ENCODE results near the gene CERS6.

CERS6 gene

DNA sequence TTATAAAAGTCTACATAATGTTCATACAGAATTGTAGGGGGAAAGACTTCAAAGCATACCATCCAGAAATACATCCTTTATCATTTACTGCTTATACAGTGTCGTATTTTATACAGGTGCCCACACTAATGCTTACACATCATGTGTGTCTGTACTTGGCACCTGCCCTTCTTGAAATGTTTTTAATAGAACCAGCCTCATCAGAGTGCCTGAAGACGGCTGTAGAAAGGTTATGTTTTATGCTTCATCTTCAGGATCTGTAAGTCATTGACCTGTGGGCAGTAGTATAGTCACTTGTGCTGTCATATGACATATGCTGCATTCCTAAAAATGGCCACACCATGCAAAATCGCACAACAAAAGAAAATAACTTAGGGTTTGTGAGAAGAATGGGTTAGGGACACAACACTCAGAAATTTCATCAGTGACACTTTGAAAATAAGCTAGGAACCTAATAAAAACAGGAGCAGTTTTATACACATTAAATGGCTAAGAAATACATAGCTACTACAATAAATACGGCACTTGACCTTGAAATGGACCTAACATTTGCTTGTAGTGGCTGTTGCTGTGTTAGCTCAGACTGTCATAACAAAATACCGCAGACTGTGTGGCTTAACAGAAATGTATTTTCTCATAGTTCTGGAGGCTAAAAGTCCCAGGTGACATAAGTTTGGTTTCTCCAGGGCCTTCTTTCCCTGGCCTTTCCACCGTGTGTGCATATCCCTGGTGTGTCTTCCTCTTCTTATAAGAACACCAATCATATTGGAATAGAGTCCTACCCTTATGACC lies 112.6 kb downstream of the CERS6 start:
- no peak for DNase-seq (ENCODE audit: low read depth)

DNA sequence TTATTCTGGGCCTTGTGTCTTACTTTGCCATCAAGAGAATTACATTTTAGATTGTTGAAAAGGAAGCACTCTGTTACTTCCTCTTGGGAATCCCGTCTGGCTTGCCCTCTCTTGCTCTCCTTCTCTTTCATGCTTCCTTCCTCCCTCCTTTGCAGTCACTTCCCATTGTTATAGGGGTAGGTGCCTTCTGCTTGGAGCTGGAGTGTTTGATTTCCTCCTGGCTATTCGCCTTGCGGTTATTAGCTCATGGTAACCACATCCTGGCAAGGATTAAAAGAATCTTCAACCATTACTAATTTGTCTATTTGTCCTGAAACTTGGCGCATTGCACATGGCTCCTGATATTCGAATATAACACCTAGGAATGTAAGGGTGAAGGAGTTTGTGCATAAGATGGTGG lies 115.0 kb downstream of the CERS6 start:
- no peak for DNase-seq (ENCODE audit: low read depth)

DNA sequence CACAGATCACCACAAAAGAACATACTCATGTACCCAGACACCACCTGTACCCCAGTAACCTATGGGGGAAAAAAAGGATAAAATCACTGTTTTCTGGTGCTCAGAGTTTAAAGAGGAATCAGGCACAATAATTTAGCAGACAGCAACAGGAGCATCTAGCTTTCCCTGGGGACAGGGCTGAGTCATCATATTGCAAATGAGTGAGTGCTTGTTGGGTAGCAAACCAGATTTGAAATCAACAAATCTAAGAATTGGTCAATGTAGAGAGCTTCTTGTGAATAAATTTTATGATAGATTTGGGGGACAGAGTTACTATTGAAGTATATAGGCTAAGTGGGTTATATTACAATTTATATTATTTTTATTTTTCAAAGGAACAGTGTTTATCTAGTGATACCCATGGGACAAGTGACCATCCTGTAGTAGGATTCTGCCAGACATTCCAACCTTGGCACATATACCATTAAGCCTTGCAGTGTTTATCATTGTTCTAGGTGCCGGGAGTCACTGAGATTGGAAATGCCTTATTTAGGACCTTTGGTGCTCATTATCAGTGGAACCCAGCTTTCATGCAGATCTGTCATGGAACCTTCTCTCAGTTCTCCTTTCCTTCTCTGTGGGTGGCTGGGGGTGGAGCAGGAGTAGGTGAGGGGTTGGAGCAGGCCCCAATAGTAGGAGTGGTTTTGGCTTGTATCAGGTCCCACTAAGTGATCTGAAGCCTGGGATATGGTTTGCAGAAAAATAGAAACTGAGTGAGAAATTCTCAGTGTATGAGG lies 117.2 kb downstream of the CERS6 start:
- no peak for DNase-seq (ENCODE audit: low read depth)

DNA sequence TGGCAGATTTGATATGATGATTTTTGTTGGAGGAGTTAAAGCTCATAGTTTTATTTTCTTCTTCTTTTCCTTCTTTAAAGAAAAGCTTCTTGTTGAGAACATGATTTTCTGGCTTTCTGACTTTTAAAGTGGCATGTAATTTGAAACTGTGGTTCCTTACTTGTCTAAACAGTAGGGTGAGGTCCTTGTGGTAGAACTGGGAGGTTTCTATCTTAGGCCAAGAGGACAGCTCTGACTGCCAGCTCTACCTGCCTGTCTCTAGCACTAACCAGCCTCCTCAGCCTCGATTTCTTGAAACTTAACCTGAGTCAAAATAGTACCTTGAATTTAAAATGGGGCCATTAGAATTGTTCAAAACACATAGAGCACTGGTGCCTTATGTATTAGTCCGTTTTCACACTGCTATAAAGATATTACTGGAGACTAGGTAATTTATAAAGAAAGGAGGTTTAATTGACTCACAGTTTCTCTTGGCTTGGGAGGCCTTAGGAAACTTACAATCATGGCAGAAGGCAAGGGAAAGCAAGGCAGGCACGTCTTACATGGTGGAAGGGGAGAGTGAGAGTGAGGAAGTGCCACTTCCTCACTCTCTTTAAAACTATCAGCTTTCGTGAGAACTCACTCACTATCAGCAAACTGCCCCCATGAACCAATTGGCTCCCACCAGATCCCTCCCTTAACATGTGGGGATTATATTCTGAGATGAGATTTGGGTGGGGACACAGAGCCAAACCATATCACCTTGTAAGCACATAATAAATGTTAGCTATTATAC lies 119.0 kb downstream of the CERS6 start:
- DNase-seq (ENCODE audit: low read depth) = no peak

DNA sequence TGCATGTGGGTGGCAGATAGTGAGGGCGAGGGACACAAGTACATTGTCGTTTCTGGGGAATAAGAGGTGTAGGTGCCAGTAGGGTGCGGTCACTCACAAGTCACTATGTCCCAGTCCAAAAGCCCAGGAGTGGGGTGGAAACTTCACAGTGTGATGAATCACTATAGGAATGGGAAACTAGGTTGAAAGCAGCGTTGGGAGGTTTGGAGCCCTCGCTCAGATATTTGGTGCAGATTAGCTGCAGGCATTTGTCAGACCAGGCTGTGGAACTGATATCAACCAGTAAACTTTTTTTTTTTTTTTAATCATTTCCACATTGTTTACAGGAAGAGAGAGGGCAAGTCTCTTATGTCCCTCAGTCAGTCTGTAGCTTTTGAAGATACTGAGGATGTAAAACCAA lies 121.8 kb downstream of the CERS6 start:
- DNase-seq (ENCODE audit: low read depth) = no peak

DNA sequence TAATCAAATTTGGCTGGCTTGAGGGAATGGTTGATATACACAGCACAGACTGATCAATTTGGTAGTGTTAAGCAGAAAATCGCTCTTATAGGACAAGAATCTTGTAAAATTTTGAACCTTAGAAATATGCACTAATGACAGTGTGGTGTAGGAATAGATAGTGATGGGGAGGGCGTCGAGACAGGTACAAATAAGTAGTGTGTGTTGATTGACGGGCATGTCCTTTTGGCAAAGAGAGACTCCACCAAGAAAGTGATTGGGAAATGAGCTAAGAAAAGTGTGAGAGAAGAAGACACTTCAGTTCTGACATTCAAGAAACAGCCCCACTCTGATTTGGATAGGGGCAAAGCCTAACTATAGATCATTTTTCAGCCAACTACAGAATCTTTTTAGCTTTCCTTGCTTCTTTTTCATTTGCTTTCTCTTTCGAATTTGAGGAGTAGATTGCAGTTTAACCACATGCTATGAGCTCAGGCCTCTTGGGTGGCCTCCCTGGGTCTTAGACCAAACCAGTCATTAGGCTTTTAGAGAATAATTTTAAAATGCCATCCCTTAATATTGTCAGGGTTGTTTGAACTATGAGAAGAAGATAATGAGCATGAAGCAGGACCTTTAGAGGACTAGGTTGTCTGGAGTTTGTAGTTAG lies 127.1 kb downstream of the CERS6 start:
- DNase-seq (ENCODE audit: low read depth) = no peak

DNA sequence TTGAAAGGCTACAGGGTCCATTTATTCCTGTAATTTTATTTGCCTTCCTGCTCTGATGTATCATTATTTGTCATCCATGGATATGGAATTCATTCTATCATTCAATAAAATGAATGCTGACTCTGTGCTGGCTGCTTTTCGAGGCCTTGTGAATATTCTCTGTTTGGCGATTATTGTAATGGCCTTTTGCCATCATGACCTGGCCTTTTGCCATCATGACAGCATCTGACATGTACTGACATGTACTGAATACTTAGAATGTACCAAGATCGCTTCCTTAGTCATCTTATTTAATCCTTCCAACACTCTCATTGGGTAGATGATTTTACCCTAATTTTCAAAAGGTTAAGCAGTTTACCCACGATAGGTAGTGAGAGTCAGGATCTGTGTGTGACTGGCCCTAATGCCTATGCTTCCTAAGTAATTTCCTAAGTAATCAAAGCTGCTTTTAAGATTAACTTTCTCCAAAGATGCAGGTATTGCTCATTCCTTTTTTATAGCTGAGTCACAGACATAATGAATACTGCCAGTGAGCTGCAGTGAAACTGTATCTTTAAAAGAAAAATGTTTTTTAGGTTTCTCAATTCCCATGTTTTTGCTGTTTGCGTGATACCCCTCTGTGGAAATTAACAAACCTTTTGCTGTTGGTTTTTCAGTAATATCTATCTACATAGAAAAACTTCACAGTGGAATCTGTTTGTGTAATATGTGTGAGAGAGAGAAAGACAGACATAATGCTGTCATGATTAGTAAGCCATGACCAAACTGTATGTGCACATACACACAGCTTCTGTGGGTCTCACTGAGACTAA lies 127.8 kb downstream of the CERS6 start:
- no peak for DNase-seq (ENCODE audit: low read depth)

DNA sequence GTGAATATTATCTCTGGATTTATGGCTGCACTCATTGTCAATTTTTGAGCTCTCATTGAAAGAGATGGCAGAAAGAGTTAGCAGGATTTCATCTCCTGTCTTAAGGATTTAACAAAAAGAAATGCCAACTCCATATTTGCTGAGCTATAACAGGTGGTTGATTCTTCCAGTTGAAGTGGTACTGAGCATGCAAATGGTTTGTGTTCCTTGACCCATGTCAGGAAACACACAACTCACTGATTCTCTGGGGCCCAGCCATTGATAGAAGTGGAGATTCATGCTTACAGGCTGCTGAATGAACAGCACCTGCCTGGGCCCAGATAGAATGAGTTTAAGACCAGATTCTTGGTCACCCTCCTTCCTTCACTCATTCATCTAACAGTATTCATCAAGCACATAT lies 128.8 kb downstream of the CERS6 start:
- no peak for DNase-seq (ENCODE audit: low read depth)

DNA sequence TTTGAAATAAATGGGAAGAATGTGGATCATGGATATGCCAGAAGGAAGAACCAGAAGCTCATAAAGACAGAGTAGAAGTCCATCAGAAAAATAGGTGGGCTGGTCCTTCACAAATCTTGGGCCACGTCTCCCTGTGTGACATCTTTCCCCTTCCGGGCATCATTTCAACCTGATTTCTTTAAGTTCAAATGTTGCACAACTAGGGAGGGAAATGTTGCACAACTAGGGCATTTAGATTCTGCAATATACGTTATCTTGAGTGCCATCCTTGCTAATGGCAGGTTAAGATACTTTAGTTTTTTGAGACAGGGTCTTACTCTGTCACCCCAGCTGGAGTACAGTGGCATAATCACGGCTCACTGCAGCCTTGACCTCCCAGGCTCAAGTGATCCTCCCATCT lies 129.6 kb downstream of the CERS6 start:
- DNase-seq (ENCODE audit: low read depth) = no peak

DNA sequence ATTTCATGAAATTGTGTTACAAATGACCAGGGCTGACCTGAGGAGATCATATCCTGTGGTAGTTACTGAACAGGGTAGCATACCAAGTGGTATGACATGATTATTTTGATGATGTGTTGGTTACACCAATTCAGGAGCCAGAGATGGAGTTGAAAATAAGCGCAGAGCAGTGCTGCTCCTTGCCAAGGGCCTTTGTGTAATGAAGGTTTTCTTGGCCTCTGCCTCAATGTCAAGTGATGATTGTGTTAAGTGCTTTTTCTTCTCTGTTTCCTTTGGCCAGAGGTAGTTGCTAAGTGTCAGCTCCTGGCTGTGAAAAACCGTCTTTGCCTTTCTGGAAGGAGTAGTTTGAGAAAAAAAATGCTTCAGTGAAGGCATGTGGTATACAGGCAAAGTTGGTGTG lies 131.2 kb downstream of the CERS6 start:
- DNase-seq (ENCODE audit: low read depth) = no peak

DNA sequence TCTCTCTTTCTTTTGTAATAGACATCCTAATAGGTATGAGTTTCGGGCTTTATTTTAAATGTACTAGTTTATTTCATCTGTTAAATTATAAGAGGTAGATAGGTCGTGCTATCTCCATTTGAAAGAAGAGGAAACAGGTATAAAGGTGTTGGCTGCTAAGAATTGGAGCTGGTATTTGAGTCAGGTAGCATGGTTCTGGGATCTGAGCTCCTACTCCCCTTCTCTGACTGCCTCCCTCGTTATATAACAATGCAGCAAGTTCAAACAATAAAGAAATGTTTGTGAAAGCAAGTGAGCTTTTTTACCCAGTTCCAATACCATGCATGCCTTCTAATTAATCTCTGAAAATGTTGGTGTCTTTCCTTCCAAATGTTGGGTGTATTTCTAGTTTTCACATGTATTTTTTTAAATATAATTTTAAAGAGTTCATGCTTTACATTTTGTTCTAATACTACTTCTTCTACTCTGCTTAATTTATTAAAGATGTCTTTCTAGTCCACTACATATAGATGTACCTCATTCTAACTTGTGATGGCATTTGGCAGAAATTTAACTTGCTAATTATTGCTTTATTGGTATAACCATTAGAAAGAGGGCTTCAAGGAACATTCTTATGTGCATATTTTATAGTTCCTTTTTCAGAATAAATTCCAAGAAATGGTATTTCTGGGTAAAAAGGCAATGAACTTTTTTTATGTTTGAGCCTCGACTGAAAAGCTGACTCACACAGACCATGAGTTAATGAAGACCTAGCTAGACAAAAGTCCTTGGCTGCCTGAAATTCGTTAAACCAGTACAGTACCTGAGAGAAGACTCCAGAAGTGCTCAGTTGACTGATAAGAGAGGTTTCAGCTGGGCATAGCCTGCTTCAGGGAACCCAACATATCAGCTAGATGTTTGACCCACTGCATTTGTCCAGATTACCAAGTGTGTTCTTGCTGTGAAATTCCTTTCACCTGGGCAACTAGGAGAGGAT lies 133.5 kb downstream of the CERS6 start:
- no peak for DNase-seq (ENCODE audit: low read depth)

DNA sequence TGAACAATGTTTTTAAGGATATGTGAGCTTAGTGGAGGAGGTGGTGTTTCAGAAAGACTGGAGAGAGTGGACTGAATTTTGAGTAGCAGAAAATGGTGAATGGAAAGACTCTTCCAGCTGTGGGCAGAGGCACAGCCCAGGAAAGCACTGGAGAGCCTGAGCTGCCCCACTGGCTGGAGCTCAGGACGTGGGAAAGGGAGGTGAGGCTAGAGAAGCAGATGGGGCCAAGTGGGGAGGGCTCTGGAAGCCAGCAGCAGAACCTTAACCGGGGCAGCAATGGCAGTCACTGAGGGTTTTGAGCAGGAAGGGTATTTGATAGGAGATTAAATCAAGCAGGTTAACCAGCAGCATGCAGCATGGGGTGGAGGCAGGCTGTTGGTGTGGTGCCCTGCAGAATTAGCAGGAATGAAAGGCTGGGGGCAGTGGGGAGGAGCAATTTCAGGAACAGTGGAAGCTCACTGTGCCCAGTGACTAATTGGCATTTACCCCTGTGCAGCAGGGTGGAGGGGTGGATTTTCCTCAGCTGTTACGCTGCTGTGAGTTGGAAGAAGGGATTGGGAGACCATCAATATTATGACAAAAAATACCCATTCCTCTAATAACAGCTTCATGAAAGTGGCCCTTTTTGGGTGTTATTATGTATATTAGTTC lies 136.2 kb downstream of the CERS6 start:
- DNase-seq (ENCODE audit: low read depth) = no peak

DNA sequence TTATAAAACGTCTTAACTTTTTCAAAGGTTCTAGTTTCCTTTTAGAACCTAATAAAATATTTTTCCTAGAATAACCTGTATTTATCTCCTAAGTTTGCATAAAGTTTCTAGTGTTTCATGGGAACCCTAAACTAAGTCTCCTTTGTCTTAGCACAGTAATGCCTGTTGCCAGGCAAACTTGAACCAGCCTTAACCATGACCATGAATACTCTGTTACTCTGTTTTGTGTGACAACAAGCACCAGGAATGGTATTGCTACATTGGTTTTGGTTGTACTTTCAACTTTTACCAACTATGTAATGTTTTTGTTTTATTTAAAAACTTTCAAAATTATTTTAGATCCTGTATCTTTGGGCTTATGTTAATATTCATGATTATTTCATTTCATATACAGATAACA lies 137.6 kb downstream of the CERS6 start:
- no peak for DNase-seq (ENCODE audit: low read depth)

DNA sequence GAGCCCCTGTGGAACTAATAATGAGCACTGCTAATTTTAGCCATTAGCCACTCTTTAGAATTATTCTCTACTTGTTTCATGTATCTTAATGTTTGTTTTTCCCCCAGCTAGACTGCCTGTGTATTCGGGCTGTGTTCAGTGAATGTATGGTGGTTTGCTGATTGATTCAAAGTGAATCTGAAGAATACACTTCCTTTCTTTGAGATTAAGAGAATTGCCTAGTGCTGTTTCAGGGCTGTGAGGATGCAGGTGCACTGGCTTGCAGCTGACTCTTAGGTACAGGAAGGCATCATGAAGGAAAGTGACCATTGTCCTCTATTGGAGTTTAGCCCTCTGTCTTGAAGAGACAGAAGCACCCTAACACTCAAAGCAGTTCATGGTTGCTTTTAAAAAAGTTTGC lies 138.7 kb downstream of the CERS6 start:
- no peak for DNase-seq (ENCODE audit: low read depth)

DNA sequence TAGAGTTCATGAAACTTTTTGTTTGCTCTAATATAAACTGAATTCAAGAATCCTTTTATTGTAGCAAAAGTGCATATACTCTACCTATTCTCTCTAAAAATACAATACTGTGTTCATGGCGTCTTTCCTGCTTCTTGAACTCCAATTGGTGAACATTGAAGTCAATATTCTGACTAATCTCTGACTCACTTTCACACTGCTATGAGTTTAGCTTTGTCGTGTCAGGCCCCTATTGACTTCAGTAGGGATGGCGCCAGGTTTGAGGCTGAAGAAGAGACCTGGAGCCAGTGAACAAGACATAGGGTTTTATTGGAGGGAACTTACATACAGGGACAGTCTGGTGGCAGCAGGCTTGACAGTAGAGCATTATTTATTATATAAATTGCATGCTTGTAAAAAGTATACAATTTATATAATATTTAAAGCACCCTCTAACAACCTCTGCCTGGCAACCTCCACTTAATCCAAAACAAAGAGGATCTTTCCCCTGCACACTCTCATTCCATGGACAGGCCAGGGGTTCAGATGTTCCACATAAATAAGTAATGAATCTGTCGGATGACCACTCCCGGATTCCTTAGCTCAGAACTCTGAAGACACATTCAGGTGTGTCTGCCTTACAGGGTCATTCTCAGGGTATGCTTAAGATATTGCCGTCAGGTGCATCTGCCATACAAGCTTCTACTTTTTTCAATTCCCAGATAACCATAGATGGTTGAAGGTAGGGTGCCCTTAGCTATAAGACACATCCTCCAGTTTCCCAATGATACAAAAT lies 141.0 kb downstream of the CERS6 start:
- DNase-seq (ENCODE audit: low read depth) = no peak

DNA sequence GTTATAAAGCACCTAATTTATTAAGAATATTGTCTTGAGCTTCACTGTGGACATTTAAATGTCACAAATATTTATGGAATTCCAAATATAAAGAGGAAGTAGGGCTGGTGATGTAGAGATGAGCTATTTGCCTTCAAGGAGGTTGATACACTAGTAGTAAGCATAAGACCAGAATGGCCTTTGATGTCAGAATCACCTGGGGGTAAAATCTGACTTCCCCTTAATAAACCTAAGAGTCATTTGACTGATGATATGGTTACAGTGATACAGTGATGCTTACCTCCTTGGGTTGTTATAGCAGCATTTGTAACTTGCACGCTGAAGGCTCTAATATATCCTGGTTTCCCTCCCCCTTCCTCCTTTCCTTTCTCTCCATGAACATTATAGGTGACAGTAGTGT lies 143.7 kb downstream of the CERS6 start:
- no peak for DNase-seq (ENCODE audit: low read depth)

DNA sequence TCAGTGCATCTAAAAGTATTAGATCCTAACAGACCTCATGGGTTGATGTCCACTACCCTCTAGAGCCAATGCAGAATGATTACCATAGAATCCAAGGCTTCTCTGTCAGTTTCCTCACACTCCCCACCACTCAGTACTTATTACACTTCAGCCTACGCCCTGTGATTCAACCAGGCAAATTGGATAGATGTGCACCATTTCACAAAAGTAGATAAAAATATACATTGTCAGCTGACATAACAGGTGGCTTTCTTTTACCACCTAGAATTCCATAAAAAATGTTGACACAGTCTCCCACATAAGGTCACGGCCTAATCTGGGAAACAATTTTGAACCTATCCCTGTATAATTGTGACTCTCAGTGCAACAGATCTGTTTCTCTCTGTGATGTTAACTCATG lies 144.9 kb downstream of the CERS6 start:
- DNase-seq (ENCODE audit: low read depth) = no peak

DNA sequence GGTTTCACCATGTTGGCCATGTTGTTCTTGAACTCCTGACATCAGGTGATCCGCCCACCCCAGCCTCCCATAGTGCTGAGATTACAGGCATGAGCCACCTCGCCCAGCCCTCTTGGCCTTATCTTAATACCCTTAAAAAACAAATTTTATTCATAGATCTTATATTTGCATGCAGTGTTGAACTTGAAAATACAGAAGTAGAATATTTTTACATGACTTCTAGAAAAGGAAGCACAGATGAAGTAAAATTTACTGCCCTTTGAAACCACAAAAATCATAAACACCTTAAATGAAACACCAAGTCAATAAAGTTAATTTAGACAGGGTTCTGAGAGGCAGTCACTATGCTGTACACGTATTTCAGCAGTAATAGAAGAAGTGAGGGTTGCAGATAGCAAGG lies 145.7 kb downstream of the CERS6 start:
- DNase-seq (ENCODE audit: low read depth) = no peak

DNA sequence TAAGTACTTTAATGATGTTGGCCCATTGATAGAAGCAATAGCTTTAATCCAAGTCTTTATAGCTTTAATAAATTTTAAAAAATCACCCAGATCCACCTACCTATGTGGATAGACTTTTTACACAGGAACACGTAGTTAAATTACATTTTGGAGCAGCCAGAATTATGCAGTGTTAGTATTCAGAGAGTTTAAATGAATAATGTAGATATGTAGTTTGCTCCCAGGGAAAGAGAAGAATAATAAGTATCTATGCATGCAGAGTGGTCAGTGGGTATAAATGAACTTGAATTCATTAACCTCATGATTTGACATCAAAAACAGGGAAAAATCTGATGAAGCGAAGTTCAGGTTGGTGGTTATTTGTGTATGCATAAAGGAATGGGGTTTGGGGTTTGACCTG lies 146.3 kb downstream of the CERS6 start:
- DNase-seq (ENCODE audit: low read depth) = no peak

Measured in T follicular helper cell (primary cell).